Measurements from ENCODE around the gene DIP2C.

The DIP2C gene

DNA sequence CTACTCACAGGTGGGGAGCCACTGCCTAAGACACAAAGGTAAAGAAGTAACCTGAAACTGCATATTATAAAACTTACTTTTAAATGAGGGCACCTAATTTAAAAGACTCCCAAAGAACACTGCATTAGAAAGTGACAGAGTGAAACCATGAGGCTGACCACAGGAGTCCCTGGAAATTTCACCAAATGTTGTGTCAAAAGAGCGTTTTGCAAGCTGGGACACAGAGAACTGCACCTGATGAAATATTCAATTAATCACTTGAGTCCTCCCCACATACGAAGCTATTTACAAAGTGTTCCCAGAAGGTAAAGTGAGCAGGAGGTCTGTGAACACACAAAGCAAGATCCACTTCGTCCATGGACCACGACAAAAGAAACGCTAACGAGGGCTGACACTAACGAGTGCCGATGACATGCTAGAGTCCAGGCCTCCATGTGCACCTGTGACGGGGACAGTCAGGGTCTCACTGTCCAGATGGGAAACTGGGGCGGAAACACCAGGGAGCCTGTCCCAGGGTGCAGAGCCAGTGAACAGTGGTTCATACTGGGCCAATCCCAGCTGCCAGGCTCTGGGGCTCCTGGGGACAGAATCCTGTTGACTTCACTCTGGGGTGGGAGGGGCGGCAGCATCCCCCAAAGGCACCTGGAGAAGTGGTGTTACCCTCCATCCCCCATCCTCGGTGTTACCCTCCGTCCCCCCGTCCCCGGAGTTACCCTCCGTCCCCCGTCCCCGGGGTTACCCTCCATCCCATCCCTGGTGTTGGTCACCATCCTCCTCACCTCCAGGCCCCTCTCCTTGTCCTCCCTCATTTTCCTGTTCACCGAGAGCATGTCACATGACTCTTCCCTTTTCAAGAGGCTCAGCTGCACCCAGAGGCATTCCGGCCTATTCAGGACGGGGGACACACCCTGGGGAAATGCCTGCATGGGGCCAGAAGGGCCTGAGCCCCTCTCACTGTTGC is 63.4 kb downstream of the DIP2C start:
- DNase-seq (ENCODE audit: low spot score), result no peak

DNA sequence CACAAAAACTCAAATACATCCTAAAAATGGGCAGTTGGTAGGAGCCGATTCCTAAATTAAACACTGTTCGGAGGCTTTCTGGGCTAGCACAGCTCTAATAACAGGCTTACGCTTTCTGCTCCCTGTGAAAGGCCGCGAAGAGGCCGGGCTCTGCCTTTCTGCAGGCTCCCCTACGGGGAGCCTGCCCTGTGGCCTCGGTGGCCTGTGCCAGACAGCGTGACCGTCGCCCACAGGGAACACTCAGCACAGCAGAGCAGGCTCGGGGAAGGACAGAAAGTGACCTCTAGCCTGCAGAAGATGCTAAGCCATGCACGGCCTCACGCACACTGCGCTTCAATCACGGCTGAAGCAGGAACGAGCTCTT is 64.2 kb downstream of the DIP2C start:
- DNase-seq (ENCODE audit: low spot score), result no peak

DNA sequence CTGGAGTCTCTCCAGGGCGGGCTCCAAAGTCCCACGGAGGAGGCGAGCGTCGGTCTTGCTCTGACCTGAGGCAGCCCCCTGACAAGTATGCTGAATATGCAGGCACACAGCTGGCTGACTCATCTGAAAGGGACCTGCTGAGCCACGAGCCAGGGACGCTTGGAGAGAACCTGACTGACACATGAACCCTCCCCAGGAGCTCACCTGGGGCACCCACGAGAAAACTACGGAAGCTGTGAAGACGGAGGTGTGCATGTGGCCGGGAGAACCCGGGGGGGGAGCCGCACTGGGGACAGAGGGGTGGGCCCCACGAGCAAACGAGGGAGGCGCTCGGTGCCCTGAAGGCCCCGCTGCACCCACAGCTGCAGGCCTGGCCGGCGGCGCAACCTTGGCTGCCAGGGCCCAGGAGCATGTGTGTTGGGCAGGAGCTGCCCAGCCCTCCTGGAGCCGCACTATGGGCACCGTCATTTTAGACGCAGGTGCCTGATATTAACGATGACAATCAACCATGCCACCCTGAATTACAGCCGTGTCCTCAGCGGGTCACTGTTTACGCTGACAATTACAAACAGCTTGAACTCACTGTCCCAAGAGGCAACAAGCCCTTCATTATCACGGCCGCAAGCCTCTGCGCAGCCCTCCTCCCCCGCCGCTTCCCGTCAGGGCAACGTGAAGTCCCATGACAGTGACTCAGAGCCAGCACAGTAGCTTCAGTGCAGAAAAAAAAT is 64.7 kb downstream of the DIP2C start:
- no peak for DNase-seq (ENCODE audit: low spot score)

DNA sequence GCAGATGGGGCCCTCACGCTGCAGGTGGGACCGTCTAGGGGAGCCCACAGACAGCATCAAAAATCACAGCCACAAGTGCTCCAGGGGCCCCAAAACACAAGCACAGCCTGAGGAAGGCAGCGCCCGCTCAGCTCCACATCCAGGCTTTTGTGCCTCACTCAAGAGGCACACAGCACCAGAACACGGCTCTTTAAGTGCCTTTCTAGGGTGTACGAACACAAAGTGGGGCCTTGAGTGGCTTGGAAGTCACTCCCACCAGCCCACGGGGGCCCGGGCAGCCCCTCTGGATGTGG is 65.2 kb downstream of the DIP2C start:
- DNase-seq (ENCODE audit: low spot score), result no peak

DNA sequence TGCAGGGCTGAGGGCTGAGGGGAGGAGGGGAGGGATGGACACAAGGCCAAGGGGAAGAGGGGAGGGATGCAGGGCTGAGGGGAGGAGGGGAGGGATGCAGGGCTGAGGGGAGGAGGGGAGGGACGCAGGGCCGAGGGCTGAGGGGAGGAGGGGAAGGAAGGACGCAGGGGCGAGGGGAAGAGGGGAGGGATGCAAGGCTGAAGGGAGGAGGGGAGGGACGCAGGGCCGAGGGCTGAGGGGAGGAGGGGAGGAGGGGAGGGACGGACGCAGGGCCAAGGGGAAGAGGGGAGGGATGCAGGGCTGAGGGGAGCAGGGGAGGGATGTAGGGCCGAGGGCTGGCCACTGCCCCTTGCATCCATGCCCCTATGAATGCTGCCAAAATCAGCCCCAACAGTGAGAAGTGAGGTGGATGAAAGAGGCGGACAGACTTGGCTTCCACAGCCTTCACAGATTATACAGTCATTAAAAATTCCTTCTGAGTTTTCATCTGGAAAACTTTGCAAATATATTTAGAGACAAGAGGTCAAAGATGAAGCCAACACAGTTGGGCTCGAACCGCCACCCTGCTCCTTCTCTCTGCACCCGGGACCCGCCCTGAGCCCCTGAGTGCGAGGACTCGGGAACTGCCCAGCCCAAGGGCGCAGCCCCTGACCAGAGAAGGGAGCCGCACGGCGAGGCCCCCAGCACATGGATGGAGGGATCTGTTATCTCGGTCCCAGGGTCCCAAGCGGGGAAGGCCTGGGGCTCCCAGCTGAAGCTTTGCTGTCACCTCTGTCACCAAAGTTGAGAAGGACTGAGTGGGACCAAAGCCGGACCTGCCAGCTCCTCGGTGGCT is 65.8 kb downstream of the DIP2C start:
- no peak for DNase-seq (ENCODE audit: low spot score)

DNA sequence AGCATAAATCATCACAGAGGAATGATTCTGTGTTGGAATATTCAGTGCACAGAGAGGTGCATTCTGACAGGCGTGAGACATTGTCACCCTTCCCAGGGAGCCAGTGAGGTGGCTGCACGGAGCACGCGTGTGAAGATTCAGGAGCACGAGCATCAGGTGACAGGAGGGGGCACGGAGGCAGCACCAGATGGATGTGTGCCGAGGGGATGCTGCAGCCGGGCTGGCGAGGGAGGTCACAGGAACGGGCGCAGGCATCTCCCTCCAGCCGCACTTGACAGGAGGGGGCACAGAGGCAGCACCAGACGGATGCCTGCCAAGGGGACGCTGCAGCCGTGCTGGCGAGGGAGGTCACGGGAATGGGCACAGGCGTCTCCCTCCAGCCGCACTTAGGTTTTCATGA is 66.5 kb downstream of the DIP2C start:
- no peak for DNase-seq (ENCODE audit: low spot score)

DNA sequence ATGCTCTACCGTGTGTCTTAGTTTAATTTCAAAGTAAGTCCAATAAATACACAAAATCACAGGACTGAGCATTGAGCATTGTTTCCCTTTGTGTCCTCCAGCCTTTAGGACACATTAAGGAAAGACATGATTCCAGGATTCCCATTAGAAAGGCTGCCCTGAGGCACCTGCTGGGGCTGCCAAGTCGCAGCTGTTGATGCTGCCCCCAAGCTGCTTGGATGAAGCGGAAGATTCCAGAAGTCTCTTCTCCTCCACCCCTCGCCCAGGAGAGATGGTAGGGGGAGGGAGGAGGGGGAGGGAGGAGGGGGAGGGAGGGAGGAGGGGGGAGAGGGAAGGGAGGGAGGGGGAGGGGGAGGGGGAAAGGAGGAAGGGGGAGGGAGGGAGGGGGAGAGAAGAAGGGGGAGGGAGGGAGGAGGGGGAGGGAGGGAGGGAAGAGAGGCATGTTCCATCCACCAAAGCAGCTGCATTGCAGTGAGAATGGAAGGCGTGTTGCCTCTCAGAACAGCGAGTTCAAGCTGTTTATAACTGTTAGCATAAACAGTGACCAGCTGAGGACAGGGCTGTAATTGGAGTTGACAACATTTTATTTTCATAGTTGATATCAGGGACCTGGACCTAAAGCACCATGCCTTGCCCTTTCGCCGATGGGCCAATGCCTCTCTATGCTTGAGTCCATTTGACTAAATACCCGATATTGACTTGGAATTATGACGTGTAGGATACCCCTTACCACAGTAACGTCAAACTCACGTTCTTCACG is 67.3 kb downstream of the DIP2C start:
- peak; percentile 48 for DNase-seq (ENCODE audit: low spot score)

DNA sequence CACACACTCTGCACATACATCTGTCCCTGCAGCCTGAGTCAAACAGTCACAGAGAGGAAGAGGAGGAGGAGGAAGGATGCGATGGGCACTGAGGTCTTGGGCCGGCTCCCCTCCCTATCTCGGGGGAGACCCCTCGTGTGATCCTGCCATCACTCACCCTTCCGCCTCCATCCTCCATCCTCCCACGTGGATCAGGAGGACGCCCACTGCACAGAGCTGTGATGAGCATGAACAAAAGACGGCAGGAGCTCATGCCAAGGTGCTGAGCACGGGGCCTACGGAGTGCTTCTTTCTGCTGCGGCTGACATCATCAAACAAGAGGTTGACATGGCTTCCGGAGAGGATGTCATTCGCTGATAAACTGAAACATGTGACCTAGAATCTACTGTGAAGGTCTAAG is 68.0 kb downstream of the DIP2C start:
- DNase-seq (ENCODE audit: low spot score), result no peak

DNA sequence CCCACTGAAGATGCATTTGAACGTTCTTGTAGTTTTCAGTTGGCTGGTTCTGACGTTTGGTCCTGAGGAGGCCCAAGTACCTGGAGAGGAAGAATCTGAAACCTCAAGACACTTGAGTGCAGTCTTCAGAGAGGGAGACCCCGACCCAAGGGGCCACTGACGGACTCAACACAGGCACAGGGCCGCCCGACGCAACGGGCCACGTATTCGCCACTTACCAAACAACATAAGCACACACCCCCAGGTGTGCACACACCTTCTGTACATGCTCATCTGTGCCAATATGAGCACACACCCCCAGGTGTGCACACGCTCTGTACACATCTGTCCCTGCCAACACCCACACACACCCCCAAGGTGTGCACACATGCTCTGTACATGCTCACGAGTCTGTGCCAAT is 68.5 kb downstream of the DIP2C start:
- no peak for DNase-seq (ENCODE audit: low spot score)

DNA sequence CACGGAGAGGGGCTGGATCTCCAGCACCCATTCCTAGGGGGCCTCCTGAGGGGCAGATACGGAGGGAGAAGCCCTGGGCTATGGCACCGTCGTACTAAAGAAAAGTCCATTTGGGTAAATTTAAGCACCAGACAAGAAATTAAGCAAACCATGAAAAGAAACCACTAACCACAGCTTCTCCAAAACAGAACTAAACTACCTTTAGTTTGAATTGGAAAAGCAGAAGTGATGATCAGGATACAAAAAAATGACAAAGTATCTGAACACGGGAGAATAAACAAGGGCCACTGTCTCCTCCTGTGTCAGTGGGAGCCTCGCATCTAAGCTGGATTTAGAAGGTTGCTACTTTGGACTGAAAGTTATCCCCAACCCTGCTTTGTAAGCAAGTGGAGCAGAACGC is 69.1 kb downstream of the DIP2C start:
- no peak for DNase-seq (ENCODE audit: low spot score)

DNA sequence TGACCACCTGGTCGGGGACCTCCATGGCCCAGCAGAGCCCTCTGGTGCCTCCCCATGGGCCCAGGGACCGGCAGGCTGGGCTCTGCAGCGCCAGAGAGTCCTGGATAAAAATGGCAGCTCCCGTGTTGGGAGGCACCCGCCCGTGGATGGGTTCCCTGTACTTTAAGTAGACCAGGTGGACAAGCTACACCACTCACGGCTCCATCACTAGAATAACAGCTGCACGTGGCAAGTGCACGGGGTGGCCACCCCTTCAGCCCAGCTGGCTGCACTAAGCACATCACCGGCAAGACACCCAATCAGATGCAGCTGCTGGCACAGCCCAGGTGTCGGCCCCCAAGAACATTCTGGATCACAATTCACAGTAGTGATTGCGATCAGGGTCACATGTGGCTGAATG is 69.8 kb downstream of the DIP2C start:
- DNase-seq (ENCODE audit: low spot score), result no peak

DNA sequence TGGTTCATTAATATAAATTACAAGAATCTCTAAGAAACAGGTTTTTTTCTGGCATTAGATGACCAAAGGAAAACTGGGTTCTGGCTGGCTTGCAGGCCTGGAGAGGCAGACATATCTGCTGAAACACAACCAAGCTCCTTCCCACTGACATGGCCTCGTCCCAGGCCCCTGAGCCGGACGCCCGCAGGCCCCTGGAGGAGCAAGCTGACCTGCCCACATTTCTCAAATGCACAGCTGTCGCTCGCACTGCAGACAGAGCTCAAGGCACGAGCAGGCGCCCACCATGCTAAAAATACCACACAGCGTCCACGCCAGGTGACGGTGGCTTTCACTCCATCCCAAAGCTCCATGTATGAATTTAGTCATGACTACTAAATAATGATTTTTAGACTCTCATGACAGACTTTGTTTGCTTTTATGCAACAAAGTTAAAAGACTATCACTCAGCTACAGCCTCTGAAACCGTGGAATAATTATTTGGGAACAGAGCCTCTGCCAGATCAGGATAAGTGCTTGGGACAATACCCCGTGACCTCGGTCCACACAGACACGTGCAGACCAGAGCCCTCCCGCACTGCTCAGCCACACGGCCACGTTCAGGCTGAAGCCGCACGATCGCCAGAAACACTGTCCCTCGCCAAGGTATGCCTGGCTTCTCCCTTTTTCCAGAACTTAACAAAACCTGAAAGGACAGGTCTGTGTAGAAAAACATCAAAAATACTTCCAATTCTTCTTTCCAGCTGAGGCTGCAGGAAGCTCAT is 71.1 kb downstream of the DIP2C start:
- no peak for DNase-seq (ENCODE audit: low spot score)

DNA sequence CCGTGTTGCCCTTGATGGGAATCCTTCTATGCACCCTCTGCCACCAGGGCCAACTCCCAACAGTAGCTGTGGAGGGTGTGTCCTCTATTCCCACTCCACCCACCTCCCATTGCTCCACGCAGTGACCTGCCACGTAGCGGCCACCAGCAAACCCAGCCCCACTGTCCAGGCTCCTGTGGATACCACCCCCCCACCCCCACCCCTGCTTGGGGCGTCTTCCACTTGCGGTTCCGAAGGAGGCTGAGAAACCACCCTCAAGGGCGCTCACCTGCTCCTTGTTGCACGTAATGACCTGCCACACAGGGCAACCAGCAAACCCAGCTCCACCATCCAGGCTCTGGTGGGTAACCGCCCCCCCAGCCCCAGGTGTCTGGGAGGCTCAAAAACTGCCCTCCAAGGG is 72.0 kb downstream of the DIP2C start:
- no peak for DNase-seq (ENCODE audit: low spot score)

DNA sequence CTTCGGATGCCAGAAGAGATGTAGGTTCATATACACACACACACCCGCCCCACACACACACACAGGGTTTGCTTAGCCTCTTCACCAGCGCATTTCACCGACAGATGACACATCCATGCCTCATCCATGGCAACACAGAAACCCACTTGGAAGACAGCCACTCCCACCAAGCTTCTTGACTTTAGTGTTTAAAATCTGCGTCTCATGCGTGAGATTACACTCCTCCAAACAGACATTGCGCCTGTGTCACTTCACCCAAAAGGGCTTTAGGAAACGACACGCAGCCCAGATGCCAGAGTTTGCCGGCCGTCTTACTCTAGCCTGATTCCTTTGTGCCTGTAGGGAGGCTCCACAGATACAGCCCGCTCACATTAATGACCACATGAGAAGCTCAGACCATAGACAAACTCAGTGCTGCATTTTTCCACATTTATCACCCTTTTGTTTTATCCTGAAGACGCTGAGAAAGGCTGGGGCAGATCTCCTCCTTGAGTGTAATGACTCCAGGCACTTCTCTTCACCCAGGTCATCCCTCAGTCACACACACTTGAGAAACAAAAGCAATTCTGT is 73.8 kb downstream of the DIP2C start:
- DNase-seq (ENCODE audit: low spot score), result no peak

DNA sequence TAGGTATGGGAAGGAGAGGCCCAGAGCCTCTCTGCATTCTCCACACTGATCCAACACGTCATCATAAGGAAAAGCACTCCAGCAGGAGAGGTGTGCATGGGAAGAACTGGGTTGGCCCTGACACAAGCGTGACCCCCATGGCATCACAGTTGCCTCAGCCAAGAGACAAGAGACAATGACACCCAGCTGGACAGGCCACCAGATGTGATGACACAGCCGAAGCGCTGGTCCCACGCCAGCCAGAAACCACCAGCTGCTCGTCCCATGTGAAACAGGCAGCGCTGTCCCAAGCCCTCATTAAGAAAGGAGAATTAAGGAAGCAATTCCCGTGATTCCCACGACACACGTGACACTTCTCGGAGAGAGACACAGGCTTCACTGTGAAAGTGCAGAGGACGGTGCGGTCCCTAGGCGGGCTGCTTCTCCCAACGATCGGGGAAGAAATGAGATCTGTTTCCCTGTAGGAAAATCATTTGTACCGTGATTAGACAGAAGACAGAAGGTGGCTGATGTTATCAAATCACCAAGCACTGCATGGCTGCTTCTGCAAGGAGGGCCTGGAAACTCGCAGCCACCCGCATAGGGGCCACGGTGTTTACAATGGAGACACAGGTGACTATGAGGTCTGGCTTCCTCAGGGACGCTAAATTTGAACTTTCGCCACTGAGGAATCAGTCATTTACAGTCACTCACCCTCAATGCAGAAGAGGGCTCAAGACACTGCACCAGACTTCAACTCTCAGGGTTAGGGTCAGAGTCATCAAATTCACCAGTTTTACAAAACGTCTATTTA is 74.5 kb downstream of the DIP2C start:
- DNase-seq (ENCODE audit: low spot score), result no peak

DNA sequence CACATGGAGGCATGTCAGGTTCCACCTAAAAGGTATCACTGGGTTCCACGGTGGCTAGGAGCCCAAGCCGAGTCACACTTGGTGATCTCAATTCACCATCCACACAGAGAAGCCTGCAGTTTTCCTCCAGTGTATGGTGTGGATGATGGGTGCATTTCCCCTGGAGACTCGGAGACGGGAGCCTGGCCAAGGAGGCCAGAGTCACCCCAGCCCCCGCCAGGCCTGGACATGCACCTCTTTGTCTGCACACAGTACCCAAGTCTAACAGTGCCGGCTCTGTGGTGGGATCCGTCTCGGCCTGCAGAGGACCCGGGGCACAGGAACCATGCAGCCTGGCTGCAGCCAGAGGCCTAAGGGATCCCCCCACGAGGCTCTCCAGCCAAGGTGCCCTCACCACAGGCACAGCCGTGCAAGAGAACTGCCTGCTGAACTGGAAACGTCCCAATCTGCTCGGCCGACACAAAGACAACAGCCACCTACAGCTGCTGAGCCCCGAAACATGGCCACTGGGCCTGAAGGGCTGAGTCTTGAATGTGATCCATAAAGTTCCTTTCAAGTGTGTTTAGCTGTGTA is 75.2 kb downstream of the DIP2C start:
- DNase-seq (ENCODE audit: low spot score), result no peak

DNA sequence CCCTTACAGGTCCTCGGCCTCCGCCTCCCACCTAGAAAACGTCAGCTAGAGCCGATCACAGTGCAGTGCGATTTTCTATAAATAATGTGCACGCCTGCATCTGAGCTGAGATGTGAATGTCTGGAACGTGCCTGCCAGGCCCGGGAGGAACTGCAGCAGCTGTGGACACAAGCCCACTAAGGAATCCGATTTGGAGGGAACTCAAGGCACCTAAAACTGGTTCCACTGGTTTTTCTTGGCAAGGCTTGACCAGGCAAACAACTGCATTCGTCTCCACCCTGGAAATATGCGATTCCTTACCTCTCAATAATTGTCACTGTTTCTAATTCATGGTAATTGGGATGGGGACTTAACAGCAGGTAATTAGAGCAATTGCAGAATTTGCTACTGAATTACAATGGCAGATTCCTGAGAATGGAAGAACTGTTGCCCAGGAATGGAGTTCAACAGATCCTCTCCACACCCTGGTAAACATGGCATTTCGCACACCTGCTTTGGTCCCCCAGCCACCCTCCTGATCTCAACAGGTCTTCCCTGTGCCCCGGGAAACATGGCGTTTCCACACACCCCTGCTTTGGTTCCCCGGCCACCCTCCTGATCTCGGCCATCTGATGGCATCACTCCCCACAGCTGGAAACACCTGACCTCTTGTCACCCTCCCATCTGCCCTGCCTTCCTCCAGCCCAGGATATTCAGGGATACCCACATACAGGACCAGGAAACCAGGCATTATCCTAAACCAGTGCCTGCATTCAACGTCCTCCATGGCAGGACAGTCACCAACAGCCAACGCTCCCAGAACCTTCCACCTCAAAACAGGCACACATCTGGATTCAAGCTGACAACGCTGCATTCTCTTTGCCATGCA is 76.0 kb downstream of the DIP2C start:
- DNase-seq (ENCODE audit: low spot score), result no peak

DNA sequence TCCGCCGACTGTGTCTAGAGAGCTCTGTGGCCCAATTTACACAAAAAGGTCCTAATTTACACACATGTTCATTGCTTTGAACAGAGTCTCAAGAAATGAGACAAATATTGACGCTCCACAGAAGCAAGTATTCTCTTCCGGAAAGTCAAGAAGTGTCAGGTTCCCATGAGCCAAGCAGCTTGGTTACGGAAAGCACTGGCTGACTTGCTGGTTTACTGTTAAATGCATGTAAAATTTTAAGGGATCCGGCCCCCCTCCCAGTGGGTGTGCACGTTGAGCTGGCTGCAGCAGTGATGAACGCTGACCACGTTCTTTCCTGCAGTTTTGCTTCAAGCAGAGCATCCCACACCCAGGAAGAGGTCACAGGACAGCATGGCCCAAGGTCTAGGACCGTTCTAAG is 76.8 kb downstream of the DIP2C start:
- no peak for DNase-seq (ENCODE audit: low spot score)

All from SW480 (cell line).